SH-SY5Y (cell line): ENCODE data around the gene NHLRC4.

Source experiments
- GATA2 ChIP-seq: IDR thresholded peaks from 2 replicates; pipeline ENCODE4 v1.6.1; 2011; ENCODE audit warnings: mild to moderate bottlenecking, low read depth, low read length
- GATA3 ChIP-seq: IDR thresholded peaks from 2 replicates; pipeline ENCODE4 v1.6.1; 2011; ENCODE audit warnings: low read depth, mild to moderate bottlenecking, low read length, moderate library complexity

The NHLRC4 gene

GRCh38 chr16:586047-586644 is 19.3 kb downstream of the NHLRC4 start:
- TF ChIP-seq GATA2 = no peak
- TF ChIP-seq GATA3 = no peak

GRCh38 chr16:586645-587590 is 20.1 kb downstream of the NHLRC4 start:
- TF ChIP-seq GATA2 = no peak
- no peak for TF ChIP-seq GATA3

GRCh38 chr16:588639-588888 is 21.8 kb downstream of the NHLRC4 start:
- no peak for TF ChIP-seq GATA2
- TF ChIP-seq GATA3 = no peak

GRCh38 chr16:588889-589657 is 22.3 kb downstream of the NHLRC4 start:
- TF ChIP-seq GATA2 (no peak), GATA3 (no peak)

GRCh38 chr16:589658-590187 is 22.9 kb downstream of the NHLRC4 start, which contains the start of gene RAB40C:
TSS of gene RAB40C (plus strand) at chr16:590066. CDS start at chr16:590292, 226 bp downstream.
- no peak for TF ChIP-seq GATA3
- no peak for TF ChIP-seq GATA2

- TF ChIP-seq GATA2 (no peak), GATA3 (no peak)
These were observed 23.5 kb downstream of the NHLRC4 start for GRCh38 chr16:590188-590814.

GRCh38 chr16:590815-591200 is 24.0 kb downstream of the NHLRC4 start:
- no peak for TF ChIP-seq GATA2
- no peak for TF ChIP-seq GATA3

GRCh38 chr16:591231-591630 is 24.4 kb downstream of the NHLRC4 start:
- no peak for TF ChIP-seq GATA2
- no peak for TF ChIP-seq GATA3

- no peak for TF ChIP-seq GATA3
- no peak for TF ChIP-seq GATA2
These were observed 25.2 kb downstream of the NHLRC4 start for GRCh38 chr16:591892-592517.

GRCh38 chr16:592518-593306 is 25.9 kb downstream of the NHLRC4 start:
- no peak for TF ChIP-seq GATA2
- TF ChIP-seq GATA3 = no peak

- no peak for TF ChIP-seq GATA2
- no peak for TF ChIP-seq GATA3
These were observed 26.6 kb downstream of the NHLRC4 start for GRCh38 chr16:593406-593805.

- no peak for TF ChIP-seq GATA3
- TF ChIP-seq GATA2 = no peak
These were observed 27.0 kb downstream of the NHLRC4 start for GRCh38 chr16:593807-594206.

- TF ChIP-seq GATA2 = no peak
- TF ChIP-seq GATA3 = no peak
These were observed 28.3 kb downstream of the NHLRC4 start for GRCh38 chr16:595094-595528.
